Left colon (tissue), 2 donors: ENCODE results near the gene PSMF1. TPM values are rescaled to one million over a fixed set of nuclear protein-coding genes. Genes with fewer than 3 reads are reported as not detected.

Source experiments
- ATAC-seq: fragments of 200-7000 bp; cut with Tn5 transposase; one replicate; pipeline ENCODE4 v1.9.1; 2020; ENCODE audit warnings: mild to moderate bottlenecking, moderate library complexity
- DNase-seq, 2 donors: peaks; one replicate each; pipeline ENCODE4 v3.0.0-alpha.2; 2020
- intact Hi-C, 2 donors: fragments of 100-400 bp; cut with DNase I in 1 of 2; cut with micrococcal nuclease in 1 of 2; formaldehyde crosslinking; loops; one replicate each; pipeline versions ENCODE4 v1.11.2 to v1.14.0; 2022; cut with DNase I, micrococcal nuclease
- total RNA-seq, 2 donors: library from RNA; stranded (reverse); fragmentation: NEBNext Ultra II Directional; extraction: Animal tissue kit (Norgen Biotek cat#: 25700); gene quantifications; one replicate each; pipeline ENCODE4 v1.2.1, GENCODE V29; 2021
- donor health status: DM: no; HTN: no; CAD: no.
- donor health status: DM: yes; HTN: yes; CAD: no.

The PSMF1 gene
- total RNA-seq, 2 donors from 2014 or later: 119 to 133 TPM

- no peak for DNase-seq
- intact Hi-C loops: no loop called here
- ATAC-seq: peak; percentile 79
Observed at GRCh38 chr20:1154226-1154625, 35.8 kb downstream of the PSMF1 start.

GRCh38 chr20:1154691-1155090 lies 36.3 kb downstream of the PSMF1 start:
- DNase-seq (no peak), ATAC-seq (no peak)
- intact Hi-C loops: no loop called here

- ATAC-seq (no peak), DNase-seq (no peak)
- intact Hi-C loops: no loop called here
Observed at GRCh38 chr20:1155342-1155741, 36.9 kb downstream of the PSMF1 start.

- no peak for ATAC-seq
- intact Hi-C loops: no loop called here
- no peak for DNase-seq
Observed at GRCh38 chr20:1160496-1160895, 42.1 kb downstream of the PSMF1 start.

- ATAC-seq: no peak
- intact Hi-C loops: no loop called here
- no peak for DNase-seq
Observed at GRCh38 chr20:1160991-1161390, 42.6 kb downstream of the PSMF1 start.

- intact Hi-C loops: no loop called here
- no peak for DNase-seq
- ATAC-seq: no peak
Observed at GRCh38 chr20:1163105-1163504, 44.7 kb downstream of the PSMF1 start.

GRCh38 chr20:1163653-1164052 lies 45.3 kb downstream of the PSMF1 start:
- ATAC-seq: no peak
- intact Hi-C loops: no loop called here
- DNase-seq: no peak

- ATAC-seq (no peak), DNase-seq (no peak)
- intact Hi-C loops: no loop called here
Observed at GRCh38 chr20:1164871-1165270, 46.5 kb downstream of the PSMF1 start.

GRCh38 chr20:1165521-1165920 lies 47.1 kb downstream of the PSMF1 start:
- DNase-seq: no peak
- no peak for ATAC-seq
- intact Hi-C loops: no loop called here

- no peak for DNase-seq
- intact Hi-C loops: no loop called here
- no peak for ATAC-seq
Observed at GRCh38 chr20:1165941-1166340, 47.5 kb downstream of the PSMF1 start.

- no peak for ATAC-seq
- no peak for DNase-seq
- intact Hi-C loops: no loop called here
Observed at GRCh38 chr20:1166948-1167720, 48.7 kb downstream of the PSMF1 start.

- intact Hi-C loops: no loop called here
- DNase-seq (no peak), ATAC-seq (no peak)
Observed at GRCh38 chr20:1169224-1169623, 50.8 kb downstream of the PSMF1 start.

- DNase-seq (peak in 1 of 2 donors; percentile 15), ATAC-seq (peak; percentile 40)
- intact Hi-C loops: no loop called here
Observed at GRCh38 chr20:1171461-1172093, 53.2 kb downstream of the PSMF1 start.

GRCh38 chr20:1173698-1174097 lies 55.3 kb downstream of the PSMF1 start:
- no peak for DNase-seq
- intact Hi-C loops: no loop called here
- no peak for ATAC-seq

GRCh38 chr20:1174787-1175186 lies 56.4 kb downstream of the PSMF1 start:
- ATAC-seq (no peak), DNase-seq (no peak)
- intact Hi-C loops: no loop called here

- ATAC-seq (peak; percentile 40), DNase-seq (no peak)
- intact Hi-C loops: no loop called here
Observed at GRCh38 chr20:1177680-1178079, 59.3 kb downstream of the PSMF1 start.

- intact Hi-C loops: no loop called here
- no peak for DNase-seq
- no peak for ATAC-seq
Observed at GRCh38 chr20:1178103-1178502, 59.7 kb downstream of the PSMF1 start.

- ATAC-seq: no peak
- DNase-seq: no peak
- intact Hi-C loops: no loop called here
Observed at GRCh38 chr20:1178623-1179022, 60.2 kb downstream of the PSMF1 start.

- ATAC-seq (no peak), DNase-seq (no peak)
- intact Hi-C loops: no loop called here
Observed at GRCh38 chr20:1180949-1181348, 62.5 kb downstream of the PSMF1 start.

GRCh38 chr20:1182106-1182505 lies 63.7 kb downstream of the PSMF1 start:
- no peak for DNase-seq
- no peak for ATAC-seq
- intact Hi-C loops: no loop called here

GRCh38 chr20:1183153-1183552 lies 64.8 kb downstream of the PSMF1 start:
- no peak for ATAC-seq
- intact Hi-C loops: no loop called here

More at GRCh38 chr20:1183153-1183552, 64.8 kb downstream of the PSMF1 start:
- DNase-seq: no peak
